ENCODE data around the gene ABCC9.
A peak's percentile ranks its signal among the peaks of the same experiment; 100 is the strongest.

The ABCC9 gene

DNA sequence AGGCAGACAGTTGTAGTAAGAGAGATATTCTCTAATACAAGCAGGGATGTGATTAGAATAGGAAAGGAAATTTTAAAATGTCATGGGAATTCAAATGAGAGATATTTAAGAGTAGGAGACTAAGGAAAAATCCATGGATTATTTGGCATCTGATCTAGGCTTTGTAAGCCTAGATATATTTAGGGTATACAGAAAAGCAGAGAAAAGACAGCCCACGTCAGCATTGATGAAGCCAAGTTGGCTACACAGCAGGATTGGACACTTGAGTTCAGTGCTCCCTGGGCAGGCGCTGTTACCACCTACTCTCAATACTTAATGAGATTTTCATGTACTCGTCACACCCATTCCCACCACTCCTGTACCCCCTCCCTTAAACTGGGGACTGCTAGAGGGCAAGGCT, 165.1 kb downstream of the ABCC9 start:
- no peak overlapping the region for H3K4me3 ChIP-seq (ENCODE audit: low read length)
- TF ChIP-seq, protein P1, sequence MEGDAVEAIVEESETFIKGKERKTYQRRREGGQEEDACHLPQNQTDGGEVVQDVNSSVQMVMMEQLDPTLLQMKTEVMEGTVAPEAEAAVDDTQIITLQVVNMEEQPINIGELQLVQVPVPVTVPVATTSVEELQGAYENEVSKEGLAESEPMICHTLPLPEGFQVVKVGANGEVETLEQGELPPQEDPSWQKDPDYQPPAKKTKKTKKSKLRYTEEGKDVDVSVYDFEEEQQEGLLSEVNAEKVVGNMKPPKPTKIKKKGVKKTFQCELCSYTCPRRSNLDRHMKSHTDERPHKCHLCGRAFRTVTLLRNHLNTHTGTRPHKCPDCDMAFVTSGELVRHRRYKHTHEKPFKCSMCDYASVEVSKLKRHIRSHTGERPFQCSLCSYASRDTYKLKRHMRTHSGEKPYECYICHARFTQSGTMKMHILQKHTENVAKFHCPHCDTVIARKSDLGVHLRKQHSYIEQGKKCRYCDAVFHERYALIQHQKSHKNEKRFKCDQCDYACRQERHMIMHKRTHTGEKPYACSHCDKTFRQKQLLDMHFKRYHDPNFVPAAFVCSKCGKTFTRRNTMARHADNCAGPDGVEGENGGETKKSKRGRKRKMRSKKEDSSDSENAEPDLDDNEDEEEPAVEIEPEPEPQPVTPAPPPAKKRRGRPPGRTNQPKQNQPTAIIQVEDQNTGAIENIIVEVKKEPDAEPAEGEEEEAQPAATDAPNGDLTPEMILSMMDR (conservative IDR thresholded peaks at IDR 0.05; ENCODE audit: low read length): no peak
- DNase-seq (ENCODE audit: low read depth): no peak

- no peak for DNase-seq (ENCODE audit: low read depth)
- H3K4me3 ChIP-seq (ENCODE audit: low read length): peak overlapping the region; percentile 60
- TF ChIP-seq, protein P1 (conservative IDR thresholded peaks at IDR 0.05; ENCODE audit: low read length): no peak
Observed at GRCh38 chr12:21775133-21775820, 165.9 kb downstream of the ABCC9 start.

DNA sequence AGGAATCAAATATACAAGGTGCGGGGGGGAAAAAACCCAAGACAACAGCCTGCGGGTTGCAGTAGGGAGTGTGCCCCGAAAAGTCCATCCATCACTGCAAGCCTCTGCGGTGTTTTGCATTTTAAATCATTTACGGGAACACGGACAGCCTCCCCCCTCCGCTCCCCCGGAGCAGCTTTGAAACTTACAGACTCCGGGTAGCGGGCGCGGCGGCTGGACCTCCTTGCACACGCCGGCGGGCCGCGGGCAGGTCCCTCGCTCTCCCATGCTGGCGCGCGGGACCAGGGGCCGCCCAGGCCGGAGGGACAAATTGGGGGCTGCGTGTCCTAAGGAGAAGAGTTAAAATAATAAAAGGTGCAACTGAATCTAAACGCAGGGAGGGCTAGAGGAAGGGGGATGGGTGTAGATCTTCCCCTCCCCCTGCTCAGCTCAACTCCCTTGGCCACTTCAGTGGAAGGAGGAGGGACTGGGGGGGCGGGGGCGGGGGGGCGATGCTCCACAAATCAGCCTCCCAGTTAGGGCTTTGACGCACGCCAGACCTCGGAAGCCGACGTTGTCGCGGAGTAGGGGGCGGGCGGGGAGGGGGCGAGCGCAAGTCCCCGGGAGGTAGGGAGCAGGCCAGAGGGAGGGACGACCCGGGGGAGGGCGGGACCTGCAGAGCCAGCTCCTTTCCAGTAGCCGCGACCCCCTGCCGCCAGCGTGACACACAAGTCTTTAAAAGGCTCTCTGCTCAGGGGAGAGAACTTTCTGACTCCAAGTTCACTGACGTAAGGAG, 166.7 kb downstream of the ABCC9 start, which contains the start of gene KCNJ8:
Gene KCNJ8 (minus strand): TSS at position 349 of the 775 bp plus-strand sequence. CDS start 1,090 bp downstream, outside the sequence.
- TF ChIP-seq, protein P1 (conservative IDR thresholded peaks at IDR 0.05; ENCODE audit: low read length): no peak
- peak within 1 kb of the TSS; percentile 60 for H3K4me3 ChIP-seq (ENCODE audit: low read length)
- peak; percentile 22 for DNase-seq (ENCODE audit: low read depth)

GRCh38 chr12:21773806-21774205, 167.4 kb downstream of the ABCC9 start:
- H3K4me3 ChIP-seq (ENCODE audit: low read length): peak overlapping the region; percentile 60
- DNase-seq (ENCODE audit: low read depth): no peak
- TF ChIP-seq, protein P1 (conservative IDR thresholded peaks at IDR 0.05; ENCODE audit: low read length): no peak

GRCh38 chr12:21773263-21773741, 167.9 kb downstream of the ABCC9 start:
- peak overlapping the region; percentile 60 for H3K4me3 ChIP-seq (ENCODE audit: low read length)
- peak; percentile 4 for DNase-seq (ENCODE audit: low read depth)
- TF ChIP-seq, protein P1 (conservative IDR thresholded peaks at IDR 0.05; ENCODE audit: low read length): peak; percentile 31

GRCh38 chr12:21771311-21771710, 169.9 kb downstream of the ABCC9 start:
- TF ChIP-seq, protein P1 (conservative IDR thresholded peaks at IDR 0.05; ENCODE audit: low read length): no peak
- no peak overlapping the region for H3K4me3 ChIP-seq (ENCODE audit: low read length)
- DNase-seq (ENCODE audit: low read depth): peak; percentile 51
